Smooth muscle cell (in vitro differentiated cells): Measurements from ENCODE around the gene TANK. TPM values are rescaled to one million over a fixed set of nuclear protein-coding genes. Genes with fewer than 3 reads are reported as not detected.
A peak's percentile ranks its signal among the peaks of the same experiment; 100 is the strongest.

Experiments
- DNase-seq: peaks from one replicate; lab custom pipeline; 2025; ENCODE audit not compliant: unreplicated experiment; lab: John Stamatoyannopoulos, UW
- H2AFZ ChIP-seq: fragments of 200-600 bp; sonication (generic); 2 replicates; pipeline ENCODE4 v1.6.0; 2016; ENCODE audit warnings: antibody characterized with exemption, low read depth, mild to moderate bottlenecking
- H3F3A ChIP-seq: fragments of 200-600 bp; sonication (generic); 2 replicates; pipeline ENCODE4 v1.6.0; 2017; ENCODE audit warnings: antibody characterized with exemption, low read depth
- H3K27ac ChIP-seq: fragments of 200-600 bp; sonication (generic); 2 replicates; pipeline ENCODE4 v1.5.1; 2016; ENCODE audit warnings: low read depth, mild to moderate bottlenecking
- H3K27me3 ChIP-seq: fragments of 200-600 bp; sonication (generic); 2 replicates; pipeline ENCODE4 v1.6.1; 2016; ENCODE audit warnings: low read depth, mild to moderate bottlenecking
- H3K36me3 ChIP-seq: fragments of 200-600 bp; sonication (generic); 2 replicates; pipeline ENCODE4 v1.5.1; 2016; ENCODE audit warnings: low read depth
- H3K4me1 ChIP-seq: fragments of 200-600 bp; sonication (generic); 2 replicates; pipeline ENCODE4 v1.5.1; 2016; ENCODE audit warnings: low read depth
- H3K4me2 ChIP-seq: fragments of 200-600 bp; sonication (generic); 2 replicates; pipeline ENCODE4 v1.6.0; 2016; ENCODE audit warnings: mild to moderate bottlenecking
- H3K4me3 ChIP-seq: fragments of 200-600 bp; sonication (generic); 2 replicates; pipeline ENCODE4 v1.5.1; 2016; ENCODE audit warnings: mild to moderate bottlenecking
- H3K79me2 ChIP-seq: fragments of 200-600 bp; sonication (generic); 2 replicates; pipeline ENCODE4 v1.6.0; 2016; ENCODE audit warnings: low read depth, mild to moderate bottlenecking
- H3K9ac ChIP-seq: fragments of 200-600 bp; sonication (generic); 2 replicates; pipeline ENCODE4 v1.6.0; 2016; ENCODE audit warnings: low read depth
- H3K9me3 ChIP-seq: fragments of 200-600 bp; sonication (generic); replicated peaks from 2 replicates; pipeline ENCODE4 v1.5.1; 2016; ENCODE audit warnings: low read depth
- H4K20me1 ChIP-seq: fragments of 200-600 bp; sonication (generic); 2 replicates; pipeline ENCODE4 v1.6.0; 2016; ENCODE audit warnings: low read depth
- WGBS: methylation state at CpG from one replicate; pipeline ENCODE4 v1.1.7; 2016; ENCODE audit warnings: low lambda C conversion rate; 5-methylcytosine and 5-hydroxymethylcytosine counted together
- polyA plus RNA-seq: library from polyadenylated mRNA; unstranded; fragments of >200 nt; fragmentation: Nextera tagmentation; extraction: Ambion mirVana; gene quantifications from 2 replicates; pipeline ENCODE4 v1.2.1, GENCODE V29; 2016
- total RNA-seq: library from RNA; depleted of rRNA; stranded (reverse); fragments of >200 nt; gene quantifications from 2 replicates; pipeline ENCODE4 v1.2.3, GENCODE V29; 2014
- TF ChIP-seq, protein P1 (sequence below): fragments of 200-600 bp; sonication (generic); IDR thresholded peaks from 2 replicates; pipeline ENCODE4 v1.5.1; 2017; ENCODE audit warnings: borderline replicate concordance, mild to moderate bottlenecking, antibody characterized with exemption; ENCODE audit not compliant: insufficient read depth, poor library complexity, severe bottlenecking

Gene TANK
- total and polyA plus RNA-seq, 2 experiments from 2014 or later, result 47.9 to 94.2 TPM

DNA sequence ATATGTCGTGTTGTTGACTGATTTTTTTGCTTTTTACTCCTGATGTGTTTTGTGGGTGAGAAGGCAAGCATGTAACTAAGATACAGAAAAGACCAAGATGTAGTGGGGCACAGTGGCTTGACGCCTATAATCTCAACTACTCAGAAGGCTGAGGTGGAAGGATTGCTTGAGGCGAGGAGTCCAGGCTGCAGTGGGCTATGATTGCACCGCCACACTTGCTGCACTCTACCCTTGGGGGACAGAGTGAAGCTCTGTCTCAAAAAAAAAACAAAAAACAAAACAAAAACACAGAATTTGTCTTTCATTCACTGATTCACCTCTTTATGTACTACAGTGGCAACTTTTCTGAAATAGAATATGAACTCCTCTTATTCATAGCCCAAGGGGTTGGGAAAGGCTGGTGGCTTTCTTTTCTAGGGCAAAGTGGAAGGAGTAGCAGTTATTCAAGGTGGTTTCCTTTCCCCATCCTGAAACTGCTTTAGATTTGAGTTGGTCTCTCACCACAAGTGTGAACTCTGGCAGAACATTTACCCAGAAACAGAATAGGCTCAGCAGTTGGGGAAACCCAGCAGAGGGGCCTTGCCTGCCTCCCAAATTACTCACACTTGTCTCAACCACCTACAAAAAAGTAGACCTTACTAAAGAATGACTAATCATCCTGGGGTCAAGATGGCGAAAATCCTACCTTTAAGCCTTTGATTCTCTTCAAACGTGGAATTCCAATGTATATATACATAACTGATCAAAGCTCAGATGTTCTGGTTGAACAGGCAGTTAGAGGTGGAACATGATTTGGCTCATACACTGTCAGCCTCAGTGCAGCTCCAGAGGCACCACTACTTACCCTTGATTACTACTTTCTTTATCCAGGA lies 6.5 kb downstream of the TANK start:
- no peaks in the 10 kb centered on the region for H3K27me3 ChIP-seq
- peak overlapping the region; percentile 12 for H3K27ac ChIP-seq
- H3K9ac ChIP-seq, result no peak overlapping the region
- H3K4me1 ChIP-seq, result peaks cover 15% of the 10 kb centered on the region
- no peaks in the 10 kb centered on the region for H3F3A ChIP-seq
- H2AFZ ChIP-seq, result no peak overlapping the region
- DNase-seq, result no peak
- no peak overlapping the region for H3K4me3 ChIP-seq
- TF ChIP-seq, protein P1, sequence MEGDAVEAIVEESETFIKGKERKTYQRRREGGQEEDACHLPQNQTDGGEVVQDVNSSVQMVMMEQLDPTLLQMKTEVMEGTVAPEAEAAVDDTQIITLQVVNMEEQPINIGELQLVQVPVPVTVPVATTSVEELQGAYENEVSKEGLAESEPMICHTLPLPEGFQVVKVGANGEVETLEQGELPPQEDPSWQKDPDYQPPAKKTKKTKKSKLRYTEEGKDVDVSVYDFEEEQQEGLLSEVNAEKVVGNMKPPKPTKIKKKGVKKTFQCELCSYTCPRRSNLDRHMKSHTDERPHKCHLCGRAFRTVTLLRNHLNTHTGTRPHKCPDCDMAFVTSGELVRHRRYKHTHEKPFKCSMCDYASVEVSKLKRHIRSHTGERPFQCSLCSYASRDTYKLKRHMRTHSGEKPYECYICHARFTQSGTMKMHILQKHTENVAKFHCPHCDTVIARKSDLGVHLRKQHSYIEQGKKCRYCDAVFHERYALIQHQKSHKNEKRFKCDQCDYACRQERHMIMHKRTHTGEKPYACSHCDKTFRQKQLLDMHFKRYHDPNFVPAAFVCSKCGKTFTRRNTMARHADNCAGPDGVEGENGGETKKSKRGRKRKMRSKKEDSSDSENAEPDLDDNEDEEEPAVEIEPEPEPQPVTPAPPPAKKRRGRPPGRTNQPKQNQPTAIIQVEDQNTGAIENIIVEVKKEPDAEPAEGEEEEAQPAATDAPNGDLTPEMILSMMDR, result no peak
- H3K4me2 ChIP-seq, result no peak overlapping the region
- peaks cover 65% of the 10 kb centered on the region for H4K20me1 ChIP-seq
- peaks cover 8% of the 10 kb centered on the region for H3K36me3 ChIP-seq
- WGBS, result 89% methylated on average over 6 of the region's 6 CpGs
- no peaks in the 10 kb centered on the region for H3K9me3 ChIP-seq
- peaks cover 92% of the 10 kb centered on the region for H3K79me2 ChIP-seq

DNA sequence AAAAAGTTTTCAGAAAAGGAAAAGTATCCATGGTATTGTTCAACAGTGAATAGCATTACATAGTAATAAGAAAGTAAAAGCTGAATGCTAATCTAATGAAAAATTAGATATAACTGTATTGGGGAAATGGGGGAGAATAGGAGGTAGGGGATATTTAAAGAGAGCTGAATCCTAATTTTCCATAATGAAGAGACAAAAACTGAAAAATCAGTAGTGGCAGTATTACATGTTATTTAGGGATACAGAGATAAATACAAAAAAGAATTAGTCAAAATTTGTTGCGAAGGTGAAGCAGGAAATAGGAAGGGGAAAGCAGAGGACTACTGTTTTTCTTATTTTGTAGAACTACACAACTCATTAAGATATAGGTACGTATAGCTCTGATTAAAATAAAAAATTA lies 9.1 kb downstream of the TANK start:
- no peak overlapping the region for H3K27ac ChIP-seq
- peaks cover 5% of the 10 kb centered on the region for H3K4me1 ChIP-seq
- H3F3A ChIP-seq, result no peaks in the 10 kb centered on the region
- H3K36me3 ChIP-seq, result peaks cover 3% of the 10 kb centered on the region
- DNase-seq, result no peak
- no peak overlapping the region for H3K9ac ChIP-seq
- H4K20me1 ChIP-seq, result peaks cover 72% of the 10 kb centered on the region
- no peaks in the 10 kb centered on the region for H3K27me3 ChIP-seq
- H2AFZ ChIP-seq, result no peak overlapping the region
- no peak overlapping the region for H3K4me3 ChIP-seq
- peaks cover 90% of the 10 kb centered on the region for H3K79me2 ChIP-seq
- H3K9me3 ChIP-seq, result no peaks in the 10 kb centered on the region
- no peak overlapping the region for H3K4me2 ChIP-seq
- 100% methylated on average over 2 of the region's 2 CpGs for WGBS
- TF ChIP-seq, protein P1, result no peak

DNA sequence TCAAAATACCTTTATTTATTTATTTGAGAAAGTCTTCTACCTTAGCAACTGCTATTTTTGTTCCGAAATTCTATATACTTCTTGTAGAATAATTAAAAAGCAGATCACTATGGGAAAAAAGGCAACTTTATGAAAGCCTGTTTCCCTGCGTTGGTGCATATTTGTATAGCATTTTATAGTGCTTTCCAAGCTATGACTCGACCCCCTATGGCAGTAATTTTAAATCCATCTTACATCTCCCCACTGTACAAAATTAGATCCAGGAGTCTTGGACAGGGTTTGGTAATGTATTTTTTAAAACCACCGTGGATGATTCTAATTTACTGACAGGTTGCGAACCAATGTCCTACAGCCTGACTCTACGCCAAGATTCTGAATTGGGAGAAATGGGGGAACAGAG lies 10.1 kb downstream of the TANK start:
- DNase-seq, result no peak
- no peaks in the 10 kb centered on the region for H3K27me3 ChIP-seq
- H3K4me1 ChIP-seq, result no peaks in the 10 kb centered on the region
- no peak overlapping the region for H3K4me3 ChIP-seq
- no peak overlapping the region for H2AFZ ChIP-seq
- H3K9ac ChIP-seq, result no peak overlapping the region
- TF ChIP-seq, protein P1, result no peak
- H3K4me2 ChIP-seq, result no peak overlapping the region
- H3K27ac ChIP-seq, result no peak overlapping the region
- peaks cover 6% of the 10 kb centered on the region for H3K36me3 ChIP-seq
- no peaks in the 10 kb centered on the region for H3K9me3 ChIP-seq
- no peaks in the 10 kb centered on the region for H3F3A ChIP-seq
- peaks cover 72% of the 10 kb centered on the region for H4K20me1 ChIP-seq
- 92% methylated on average over 6 of the region's 6 CpGs for WGBS
- H3K79me2 ChIP-seq, result peaks cover 95% of the 10 kb centered on the region
